ENCODE data around the gene ACOT9.
A peak's percentile ranks its signal among the peaks of the same experiment; 100 is the strongest.
"Not testable (repeated sequence)": the region's sequence is repeated elsewhere in the genome, so short reads cannot be mapped to it uniquely, and the experiment has no call there.

The ACOT9 gene

DNA sequence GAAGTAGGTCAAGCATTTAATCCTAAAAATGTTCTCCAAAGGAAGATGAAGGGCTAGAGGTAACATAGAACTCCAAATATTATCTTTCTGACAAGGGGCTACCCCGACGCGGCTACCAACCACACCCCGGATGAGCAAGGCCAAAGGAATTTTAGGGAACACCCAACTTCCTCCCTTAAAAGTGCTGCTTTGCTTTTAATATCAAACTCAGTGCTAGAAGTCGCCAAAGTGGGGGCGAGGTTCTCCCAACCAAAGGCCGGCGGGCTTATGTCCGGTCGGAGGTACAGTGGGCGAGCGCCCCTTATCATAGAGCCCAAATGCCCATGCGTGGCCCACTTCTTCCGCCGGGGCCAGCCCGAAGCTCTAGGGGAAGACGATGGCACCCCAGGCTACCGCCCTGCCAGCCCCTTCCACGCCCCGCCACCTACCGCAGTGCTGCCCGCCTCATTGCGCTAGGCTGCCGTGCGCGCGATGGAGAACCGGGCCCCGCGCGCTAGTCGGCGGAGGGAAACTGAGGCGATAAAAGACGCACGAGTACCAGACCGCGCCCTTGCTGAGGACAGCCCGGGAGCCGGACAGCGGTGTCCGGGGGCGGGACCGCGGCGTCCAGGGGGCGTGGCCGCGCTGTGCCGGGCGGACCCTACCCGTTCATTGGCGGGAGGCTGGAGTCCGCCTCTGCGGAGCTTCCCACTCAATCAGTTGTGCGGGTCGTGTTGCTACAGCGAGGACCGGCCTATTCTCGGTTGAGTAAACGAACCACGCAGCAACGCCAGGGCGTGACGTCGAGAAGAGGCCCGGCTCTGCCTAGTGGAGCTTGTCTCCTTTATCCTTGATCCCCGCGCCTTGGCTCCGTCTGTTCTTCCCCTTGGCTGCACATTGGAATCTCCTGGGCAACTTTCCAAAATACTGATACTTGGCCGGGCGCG is at the start of gene ACOT9:
TSS of gene ACOT9 (minus strand) at position 580 of the 926 bp plus-strand sequence. CDS start at position 448, 132 bp downstream.
- DNase-seq (ENCODE audit: insufficient read length, low spot score) (peak; percentile 60), FAIRE-seq (peak; percentile 90)

- no peak for DNase-seq (ENCODE audit: insufficient read length, low spot score)
- no peak for FAIRE-seq
Observed at GRCh38 chrX:23790155-23790497, 47.0 kb upstream of the ACOT9 start.

DNA sequence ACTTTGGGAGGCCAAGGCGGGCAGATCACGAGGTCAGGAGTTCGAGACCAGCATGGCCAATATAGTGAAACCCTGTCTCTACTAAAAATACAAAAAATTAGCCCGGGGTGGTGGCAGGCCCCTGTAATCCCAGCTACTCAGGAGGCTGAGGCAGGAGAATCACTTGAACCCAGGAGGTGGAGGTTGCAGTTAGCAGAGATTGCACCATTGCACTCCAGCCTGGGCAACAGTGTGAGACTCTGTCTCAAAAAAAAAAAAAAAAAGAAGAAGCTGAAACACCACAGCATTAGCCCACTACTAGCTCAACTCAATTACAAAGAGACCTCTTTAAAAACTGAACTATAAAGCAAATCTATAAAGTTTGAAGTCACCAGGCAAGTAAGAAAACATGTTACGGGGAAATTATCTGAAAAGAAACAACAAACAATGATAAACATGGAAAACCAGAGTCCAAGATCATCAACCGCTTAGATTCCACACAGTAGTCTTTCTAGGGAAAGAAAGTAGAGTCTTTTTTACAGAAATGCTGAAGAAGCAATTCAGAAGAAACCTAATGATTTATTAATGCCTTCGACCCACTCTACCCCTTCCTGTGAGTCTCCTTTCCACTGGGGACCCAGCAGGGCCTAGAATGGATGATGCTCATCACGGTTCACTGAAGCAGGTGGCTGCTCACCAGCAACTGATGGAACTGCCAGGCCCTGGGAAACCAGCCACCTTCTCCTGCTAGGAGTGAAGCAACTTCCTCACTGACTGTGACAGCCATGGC is 46.5 kb upstream of the ACOT9 start:
- DNase-seq (ENCODE audit: insufficient read length, low spot score) (no peak), FAIRE-seq (no peak)

GRCh38 chrX:23788946-23789345 is 45.9 kb upstream of the ACOT9 start:
- FAIRE-seq (no peak), DNase-seq (ENCODE audit: insufficient read length, low spot score) (no peak)

DNA sequence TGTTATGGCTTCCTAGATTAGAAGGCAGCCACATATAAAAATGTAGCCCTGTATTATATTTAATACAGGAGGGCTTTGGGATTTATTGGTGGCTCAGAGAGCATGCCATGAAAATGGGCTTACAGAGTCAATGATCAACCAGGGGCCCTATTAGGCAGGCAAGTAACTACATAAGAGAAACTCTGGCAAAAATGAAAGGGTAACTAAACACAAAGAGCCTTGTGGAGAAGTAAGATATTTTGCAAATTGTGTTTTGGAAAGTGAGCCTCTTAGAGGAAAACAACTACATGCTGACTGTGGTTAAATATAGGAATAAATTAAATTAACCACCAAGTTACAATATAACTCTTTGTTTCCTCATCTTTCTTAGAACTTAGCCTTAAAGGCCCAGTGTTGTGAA is 45.4 kb upstream of the ACOT9 start:
- DNase-seq (ENCODE audit: insufficient read length, low spot score) (peak; percentile 23), FAIRE-seq (peak; percentile 83)

DNA sequence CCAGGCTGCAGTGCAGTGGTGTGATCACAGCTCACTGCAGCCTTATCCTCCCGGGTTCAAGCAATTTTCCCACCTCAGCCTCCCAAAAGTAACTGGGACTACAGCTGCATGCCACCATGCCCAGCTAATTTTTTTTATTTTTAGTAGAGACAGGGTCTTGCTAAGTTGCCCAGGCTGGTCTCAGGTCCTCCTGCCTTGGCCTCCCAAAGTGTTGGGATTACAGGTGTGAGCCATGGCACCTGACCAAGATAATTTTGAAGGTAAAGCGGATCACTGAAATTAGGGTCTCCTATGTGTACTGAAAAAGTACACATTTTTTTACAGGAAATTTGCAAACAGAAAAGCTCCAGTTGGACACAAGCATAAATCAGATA is 44.7 kb upstream of the ACOT9 start:
- DNase-seq (ENCODE audit: insufficient read length, low spot score) (no peak), FAIRE-seq (no peak)

- FAIRE-seq: no peak
Observed at GRCh38 chrX:23786268-23786815, 43.3 kb upstream of the ACOT9 start.

DNA sequence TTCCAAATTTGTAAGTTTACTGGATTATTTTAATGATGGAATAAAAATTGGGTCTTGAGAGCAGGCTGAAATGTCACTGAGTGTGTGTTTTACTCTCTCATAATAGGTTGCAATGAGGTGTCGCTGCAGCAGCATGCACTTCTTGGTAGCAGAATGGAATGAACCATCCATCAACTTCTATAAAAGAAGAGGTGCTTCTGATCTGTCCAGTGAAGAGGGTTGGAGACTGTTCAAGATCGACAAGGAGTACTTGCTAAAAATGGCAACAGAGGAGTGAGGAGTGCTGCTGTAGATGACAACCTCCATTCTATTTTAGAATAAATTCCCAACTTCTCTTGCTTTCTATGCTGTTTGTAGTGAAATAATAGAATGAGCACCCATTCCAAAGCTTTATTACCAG is 42.5 kb upstream of the ACOT9 start:
- FAIRE-seq (no peak), DNase-seq (ENCODE audit: insufficient read length, low spot score) (no peak)

More at GRCh38 chrX:23786268-23786815, 43.3 kb upstream of the ACOT9 start:
- DNase-seq (ENCODE audit: insufficient read length, low spot score): no peak

DNA sequence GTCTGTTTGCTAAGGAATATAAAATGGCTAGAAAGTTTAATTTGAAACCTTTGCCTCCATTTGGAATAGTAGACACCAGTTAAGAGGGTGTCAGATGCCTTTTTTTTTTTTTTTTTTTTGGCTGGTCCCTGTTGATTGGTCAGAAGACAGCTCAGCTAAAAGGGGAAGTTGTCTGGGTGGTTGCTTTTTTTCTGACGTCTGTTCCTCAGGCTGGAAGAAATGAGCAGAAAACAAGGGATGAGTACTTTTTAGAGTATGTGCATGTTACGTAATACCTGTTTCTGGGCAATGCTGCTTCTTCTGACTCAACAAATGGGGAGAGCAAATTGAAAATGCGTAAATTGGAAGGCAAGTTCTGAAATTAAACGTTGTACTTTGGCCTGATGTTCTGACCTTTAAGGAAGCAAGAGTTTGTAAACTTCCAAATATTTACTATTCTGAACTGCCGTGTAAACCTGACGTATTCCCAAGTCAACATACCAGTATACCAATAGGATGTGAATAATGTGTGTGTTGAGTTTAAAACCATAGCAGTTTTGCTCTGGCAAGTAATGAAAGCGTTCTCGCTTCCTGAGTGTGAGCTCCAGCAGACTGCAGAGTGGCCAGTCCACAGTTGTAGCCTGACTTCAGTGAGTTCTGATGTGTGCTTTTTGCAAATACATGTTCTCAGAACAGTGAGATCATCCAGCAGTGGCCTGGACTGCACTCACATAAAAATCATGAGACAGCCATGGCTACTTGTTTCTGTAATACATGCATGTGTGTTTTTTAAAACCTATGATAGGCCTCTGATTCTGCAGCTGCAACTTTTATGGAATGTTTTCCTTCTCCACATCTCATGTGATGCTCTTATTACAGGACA is 41.6 kb upstream of the ACOT9 start:
- FAIRE-seq (peak; percentile 11), DNase-seq (ENCODE audit: insufficient read length, low spot score) (no peak)

GRCh38 chrX:23783589-23784469 is 40.8 kb upstream of the ACOT9 start:
- DNase-seq (ENCODE audit: insufficient read length, low spot score): no peak
- peak; percentile 14 for FAIRE-seq

DNA sequence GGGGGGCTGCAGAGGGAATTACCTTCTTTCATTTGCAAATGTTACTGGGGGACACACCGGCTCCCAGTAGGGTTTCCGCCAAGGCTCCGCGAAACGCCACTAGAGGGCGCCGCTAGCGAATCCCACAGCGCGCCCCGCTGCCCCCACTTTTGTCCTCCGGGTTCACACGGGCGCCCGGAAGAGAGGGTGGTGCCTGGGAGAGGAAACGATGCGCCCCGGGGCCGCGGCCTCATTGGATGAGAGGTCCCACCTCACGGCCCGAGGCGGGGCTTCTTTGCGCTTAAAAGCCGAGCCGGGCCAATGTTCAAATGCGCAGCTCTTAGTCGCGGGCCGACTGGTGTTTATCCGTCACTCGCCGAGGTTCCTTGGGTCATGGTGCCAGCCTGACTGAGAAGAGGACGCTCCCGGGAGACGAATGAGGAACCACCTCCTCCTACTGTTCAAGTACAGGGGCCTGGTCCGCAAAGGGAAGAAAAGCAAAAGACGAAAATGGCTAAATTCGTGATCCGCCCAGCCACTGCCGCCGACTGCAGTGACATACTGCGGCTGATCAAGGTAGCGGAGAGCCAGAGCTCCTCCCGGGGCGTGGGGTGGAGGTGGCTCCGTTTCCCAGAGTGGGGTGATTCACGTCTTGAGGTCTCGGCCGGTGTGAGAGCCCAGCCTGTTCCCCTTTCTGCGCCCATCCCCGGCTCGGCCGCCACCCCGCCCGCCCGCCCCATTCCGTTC is 40.0 kb upstream of the ACOT9 start, which contains the start of gene SAT1:
TSS of gene SAT1 (plus strand) at position 311 of the 726 bp plus-strand sequence. CDS start at position 490, 179 bp downstream.
- peak; percentile 95 for FAIRE-seq
- DNase-seq (ENCODE audit: insufficient read length, low spot score): peak; percentile 34

GRCh38 chrX:23782455-23782854 is 39.4 kb upstream of the ACOT9 start:
- FAIRE-seq (peak; percentile 64), DNase-seq (ENCODE audit: insufficient read length, low spot score) (no peak)

DNA sequence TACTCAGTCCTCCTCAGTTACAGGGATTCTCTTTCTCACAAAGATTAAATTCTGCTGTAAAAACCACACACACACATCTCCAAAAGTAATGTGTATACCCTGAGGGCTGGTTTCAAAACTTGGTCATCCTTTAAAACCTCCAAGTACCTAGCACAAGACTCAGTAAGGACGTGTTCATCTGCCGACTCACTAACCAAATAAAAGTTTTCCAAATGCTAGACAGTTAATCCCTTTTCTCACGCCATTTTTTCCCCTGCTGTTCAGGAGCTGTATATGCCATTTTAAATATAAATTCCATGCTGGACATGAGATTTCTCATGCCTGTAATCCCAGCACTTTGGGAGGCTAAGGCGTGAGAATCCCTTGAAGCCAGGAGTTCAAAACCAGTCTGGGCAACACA is 35.9 kb upstream of the ACOT9 start:
- FAIRE-seq: no peak

GRCh38 chrX:23776363-23776762 is 33.3 kb upstream of the ACOT9 start:
- DNase-seq (ENCODE audit: insufficient read length, low spot score) (no peak), FAIRE-seq (no peak)

More for the DNA sequence above, 35.9 kb upstream of the ACOT9 start:
- no peak for DNase-seq (ENCODE audit: insufficient read length, low spot score)

GRCh38 chrX:23773601-23774175 is 30.6 kb upstream of the ACOT9 start:
- DNase-seq (ENCODE audit: insufficient read length, low spot score) (no peak), FAIRE-seq (peak; percentile 84)

- DNase-seq (ENCODE audit: insufficient read length, low spot score): not testable (repeated sequence)
- peak; percentile 90 for FAIRE-seq
Observed at GRCh38 chrX:23771086-23771485, 28.0 kb upstream of the ACOT9 start.

DNA sequence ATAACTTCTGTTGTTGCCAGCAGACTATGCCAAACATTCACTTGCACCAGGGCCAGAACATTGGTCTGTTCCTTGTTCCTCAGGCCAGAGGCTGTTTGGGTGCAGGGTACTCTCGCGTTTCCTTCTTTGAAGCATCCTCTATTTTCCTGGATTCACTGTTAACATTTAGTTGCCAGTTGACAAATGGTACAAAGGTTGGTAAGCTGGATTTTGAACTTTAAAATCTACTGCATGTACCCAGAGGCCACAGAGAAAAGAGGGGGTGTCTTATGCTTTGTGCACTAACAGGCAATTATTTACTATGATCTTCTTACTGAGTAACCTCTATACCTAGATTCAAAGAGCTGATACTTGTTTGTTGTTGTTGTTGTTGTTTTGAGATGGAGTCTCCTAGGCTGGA is 27.1 kb upstream of the ACOT9 start:
- no peak for DNase-seq (ENCODE audit: insufficient read length, low spot score)
- no peak for FAIRE-seq

All from GM19239 (cell line).